GM18868 (cell line): ENCODE measurements around the gene SH2D5.

Source experiments
- ATAC-seq: cut with Tn5 transposase; IDR thresholded peaks from one replicate; pipeline ENCODE4 v1.9.1; 2021; ENCODE audit warnings: mild to moderate bottlenecking, moderate library complexity; ENCODE audit not compliant: unreplicated experiment

The SH2D5 gene

GRCh38 chr1:20715406-20715805 is 17.1 kb downstream of the SH2D5 start:
- no peak for ATAC-seq

- ATAC-seq, result no peak
These were observed 19.1 kb downstream of the SH2D5 start for GRCh38 chr1:20713440-20713839.

GRCh38 chr1:20712215-20712577 is 20.3 kb downstream of the SH2D5 start:
- ATAC-seq, result no peak

GRCh38 chr1:20711285-20712214 is 21.0 kb downstream of the SH2D5 start:
- no peak for ATAC-seq

GRCh38 chr1:20710469-20711284 is 21.8 kb downstream of the SH2D5 start:
- no peak for ATAC-seq

- no peak for ATAC-seq
These were observed 22.6 kb downstream of the SH2D5 start for GRCh38 chr1:20709868-20710267.

- ATAC-seq, result no peak
These were observed 23.6 kb downstream of the SH2D5 start for GRCh38 chr1:20708891-20709290.

- no peak for ATAC-seq
These were observed 24.4 kb downstream of the SH2D5 start for GRCh38 chr1:20708057-20708456.

GRCh38 chr1:20706841-20707240 is 25.7 kb downstream of the SH2D5 start:
- ATAC-seq, result no peak

- no peak for ATAC-seq
These were observed 27.2 kb downstream of the SH2D5 start for GRCh38 chr1:20705203-20705755.

- no peak for ATAC-seq
These were observed 27.9 kb downstream of the SH2D5 start for GRCh38 chr1:20704390-20705202.

GRCh38 chr1:20703124-20703756 is 29.3 kb downstream of the SH2D5 start:
- no peak for ATAC-seq

- no peak for ATAC-seq
These were observed 30.1 kb downstream of the SH2D5 start for GRCh38 chr1:20702416-20702815.

- ATAC-seq, result no peak
These were observed 30.7 kb downstream of the SH2D5 start for GRCh38 chr1:20701847-20702246.

- no peak for ATAC-seq
These were observed 31.1 kb downstream of the SH2D5 start for GRCh38 chr1:20701446-20701845.

- no peak for ATAC-seq
These were observed 31.8 kb downstream of the SH2D5 start for GRCh38 chr1:20700636-20701215.

GRCh38 chr1:20699558-20699957 is 32.9 kb downstream of the SH2D5 start:
- ATAC-seq, result no peak

GRCh38 chr1:20698195-20698910 is 34.1 kb downstream of the SH2D5 start:
- ATAC-seq, result no peak

- no peak for ATAC-seq
These were observed 34.9 kb downstream of the SH2D5 start for GRCh38 chr1:20697563-20697962.
